A549 treated with RU486 at 1 μM for 4 hours (cell line): ENCODE data around the gene LRRC28. TPM values are rescaled to one million over a fixed set of nuclear protein-coding genes. Genes with fewer than 3 reads are reported as not detected.

ENCODE experiments used
- total RNA-seq: library from RNA; stranded (reverse); fragments of 200-300 nt; extraction: Qiagen RNA extraction; gene quantifications from 5 replicates; pipeline ENCODE4 v1.2.3, GENCODE V29; 2022; ENCODE audit warnings: low read depth

LRRC28 gene
- 13.1 to 16.9 TPM (median 14.8 TPM) in 5 replicates for total RNA-seq

GRCh38 chr15:99250857-99251841 lies at the start of gene LRRC28:
LRRC28 (plus strand) TSS chr15:99251481; CDS start chr15:99255958, 4,477 bp downstream.

GRCh38 chr15:99249270-99249841 lies 1.9 kb upstream of the LRRC28 start, which contains the start of gene TTC23:
TTC23 (minus strand) TSS chr15:99249581; CDS start chr15:99228712, 20,869 bp downstream.

Other genes starting within 250 kb of the LRRC28 start
- gene PGPEP1L, start 243.7 kb upstream of the LRRC28 start, total RNA-seq, result not detected in 5 replicates
- 33.4 to 40.0 TPM (median 37.3 TPM) in 5 replicates for gene SYNM, start 146.4 kb upstream of the LRRC28 start, total RNA-seq
- gene TTC23, start 1.9 kb upstream of the LRRC28 start, total RNA-seq, result 9.4 to 13.1 TPM (median 11.7 TPM) in 5 replicates